ENCODE results near the gene TTC9.

GRCh38 chr14:70696026-70696425 is 54.3 kb downstream of the TTC9 start:
- TF ChIP-seq CEBPB (IDR thresholded peaks at IDR 0.05) (no peak), RFX5 (IDR thresholded peaks at IDR 0.05) (no peak), CTCF (IDR thresholded peaks at IDR 0.05) (no peak), TFCP2L1 (CRISPR knock-in tag; IDR thresholded peaks at IDR 0.05) (no peak), EP300 (IDR thresholded peaks at IDR 0.05) (no peak)
